Stimulated activated CD8-positive, alpha-beta memory T cell treated with anti-CD3 and anti-CD28 coated beads, Interleukin-4, amount 100 ng/mL, for 48 hours (primary cell): Measurements from ENCODE around the gene NR1D1.
A peak's percentile ranks its signal among the peaks of the same experiment; 100 is the strongest.

Source experiments
- DNase-seq: peaks from one replicate; pipeline ENCODE4 v3.0.0-alpha.2; 2020

NR1D1 gene

GRCh38 chr17:40074871-40075200 lies 25.6 kb downstream of the NR1D1 start:
- no peak for DNase-seq

GRCh38 chr17:40074175-40074512 lies 26.2 kb downstream of the NR1D1 start:
- no peak for DNase-seq

GRCh38 chr17:40073454-40074174 lies 26.8 kb downstream of the NR1D1 start:
- DNase-seq: no peak

GRCh38 chr17:40072735-40073346 lies 27.5 kb downstream of the NR1D1 start:
- DNase-seq: no peak

- no peak for DNase-seq
These were observed 28.2 kb downstream of the NR1D1 start for GRCh38 chr17:40072040-40072734.

DNA sequence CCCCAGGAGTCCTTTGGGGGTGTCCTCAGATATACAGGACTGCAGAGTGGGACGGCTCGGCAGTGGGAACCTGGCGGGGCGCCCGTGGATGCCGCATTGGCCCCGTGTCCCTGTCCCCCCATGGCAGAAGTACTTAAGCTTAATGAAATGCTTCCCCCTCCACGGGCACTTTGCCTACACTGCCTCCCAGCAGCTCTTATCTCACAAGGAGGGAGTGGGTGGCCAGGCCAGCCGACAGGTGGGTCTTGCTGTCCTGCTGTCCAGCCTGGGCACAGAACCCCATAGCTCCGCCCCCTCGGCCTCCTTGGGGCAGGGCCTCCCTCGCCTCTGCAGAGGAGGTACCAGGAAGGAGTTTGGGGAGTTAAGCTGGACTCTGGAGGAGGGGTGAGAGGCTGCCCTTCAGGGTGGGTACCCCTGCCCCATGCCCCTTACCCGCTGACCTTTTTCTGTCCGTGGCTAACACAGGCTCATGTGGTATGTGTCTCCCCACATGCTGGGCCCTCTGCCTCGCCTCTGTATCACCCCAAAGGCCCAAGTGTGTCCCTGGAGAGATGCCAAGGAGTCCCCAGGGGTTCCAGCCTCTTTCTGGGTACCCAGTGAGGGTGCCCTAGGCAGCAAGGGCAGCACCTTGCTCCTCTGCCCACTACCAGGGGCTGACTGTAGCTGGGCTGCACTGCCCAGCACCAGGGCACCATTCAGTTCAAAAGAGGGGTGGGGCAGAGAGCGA lies 28.9 kb downstream of the NR1D1 start:
- DNase-seq: no peak

- no peak for DNase-seq
These were observed 29.6 kb downstream of the NR1D1 start for GRCh38 chr17:40070709-40071312.

DNA sequence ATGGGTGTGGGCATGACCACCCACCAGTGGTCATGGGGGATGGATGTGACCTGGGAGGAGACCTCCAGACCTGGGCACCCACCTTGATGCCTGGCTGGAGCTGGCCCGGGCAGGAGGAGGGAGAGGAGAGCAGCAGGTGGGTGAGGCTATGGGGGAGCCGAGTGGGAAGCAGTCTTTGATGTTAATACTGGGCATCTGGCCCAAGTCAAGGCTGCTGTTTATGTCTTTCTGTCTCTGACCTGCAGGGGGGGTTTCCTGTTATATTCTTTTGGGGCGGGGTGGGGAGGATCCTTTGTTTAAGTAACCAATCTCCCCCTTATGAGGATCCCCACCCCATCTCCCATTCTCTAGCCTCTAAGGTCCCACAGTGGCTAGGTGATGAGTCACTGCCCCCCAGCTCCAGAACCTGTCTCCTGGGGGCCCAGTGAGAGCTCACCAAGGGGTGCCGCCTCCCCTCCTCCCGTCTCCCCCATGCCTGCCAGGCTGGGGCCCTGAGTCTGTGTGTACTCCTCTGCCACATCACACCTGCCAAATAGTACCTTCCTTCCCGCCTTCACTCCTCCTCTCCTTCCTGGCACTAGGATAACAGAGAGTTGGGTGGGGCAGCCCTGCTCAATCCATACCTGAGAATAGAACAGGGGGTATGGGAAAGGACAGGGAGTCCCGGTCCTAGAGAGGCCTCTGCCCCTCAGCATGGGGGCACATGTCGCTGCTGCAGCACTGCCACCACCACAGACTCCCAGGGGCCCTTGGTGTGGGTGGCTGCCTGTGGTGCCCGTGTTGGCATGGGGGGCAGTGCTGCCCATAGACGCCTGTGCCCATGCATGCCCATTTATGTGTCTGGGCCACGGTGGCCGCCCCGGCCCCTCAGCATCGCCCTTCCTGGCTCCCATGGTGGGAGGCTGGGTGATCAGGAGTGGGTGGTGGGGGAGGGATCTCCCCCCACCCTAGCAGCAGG lies 30.4 kb downstream of the NR1D1 start:
- peak; percentile 46 for DNase-seq

- peak; percentile 85 for DNase-seq
These were observed 31.3 kb downstream of the NR1D1 start for GRCh38 chr17:40068917-40069750.

GRCh38 chr17:40068584-40068916 lies 31.8 kb downstream of the NR1D1 start:
- no peak for DNase-seq

DNA sequence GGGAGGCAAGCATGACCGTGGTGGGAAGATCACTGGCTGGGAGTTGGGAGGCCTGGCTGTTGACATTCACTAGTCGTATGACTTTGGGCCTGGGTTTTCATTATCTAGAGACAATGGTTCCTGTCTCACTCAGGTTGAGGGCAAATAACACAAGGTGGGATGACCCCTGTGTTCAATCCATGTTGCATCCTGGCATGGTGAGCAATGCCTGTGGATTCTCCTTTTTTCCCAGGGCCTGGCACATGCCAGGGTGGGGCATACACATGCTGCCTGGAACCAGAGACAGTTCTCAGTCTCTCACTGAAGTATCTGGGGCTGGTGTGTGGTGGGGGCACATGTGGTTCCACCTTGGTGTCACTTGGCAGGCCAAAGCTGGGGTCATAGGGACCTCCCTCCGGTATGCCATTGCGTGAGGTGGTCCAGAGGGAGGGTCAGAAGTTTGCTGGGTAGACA lies 32.2 kb downstream of the NR1D1 start:
- no peak for DNase-seq

- DNase-seq: no peak
These were observed 32.7 kb downstream of the NR1D1 start for GRCh38 chr17:40067710-40068109.

GRCh38 chr17:40065769-40066510 lies 34.4 kb downstream of the NR1D1 start:
- DNase-seq: no peak

DNA sequence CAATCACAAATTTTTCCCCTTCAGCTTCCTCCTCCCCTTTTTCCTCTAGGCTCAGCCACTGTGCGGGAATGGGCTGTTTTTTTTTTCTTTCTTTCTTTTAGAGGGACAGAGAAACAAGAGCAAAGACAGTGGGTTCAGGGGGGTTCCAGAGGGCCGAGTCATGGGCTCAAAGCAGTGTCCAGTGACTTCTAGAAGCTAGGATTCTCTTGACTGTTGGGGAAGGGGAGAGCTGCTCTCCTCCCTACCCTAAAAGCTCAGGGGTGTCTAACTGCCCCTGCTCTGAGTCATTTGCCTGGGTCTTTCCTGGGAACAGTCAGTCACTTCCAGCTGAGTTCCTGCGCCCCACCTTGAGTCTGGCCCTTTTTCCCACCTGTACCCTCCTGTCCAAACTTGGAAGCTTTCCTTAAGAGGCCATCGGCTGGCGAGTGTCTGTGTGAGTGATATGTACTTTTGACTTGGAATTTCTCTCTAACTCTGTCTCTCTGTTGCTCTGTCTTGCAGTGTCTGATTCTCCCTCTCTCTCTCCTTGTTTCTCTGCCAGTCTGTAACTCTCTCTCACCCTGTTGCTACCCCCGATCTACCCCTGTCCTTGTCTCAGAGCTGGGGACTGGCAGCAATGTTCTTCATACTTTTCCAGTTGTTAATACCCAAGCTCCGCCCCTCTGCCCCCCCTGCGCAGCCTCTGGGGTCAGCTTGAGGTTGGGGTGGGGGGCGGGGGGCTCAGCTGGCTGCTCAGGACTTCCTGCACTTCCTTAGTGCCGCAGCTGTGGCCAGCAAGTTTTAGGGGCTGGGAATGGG lies 35.2 kb downstream of the NR1D1 start:
- DNase-seq: no peak

DNA sequence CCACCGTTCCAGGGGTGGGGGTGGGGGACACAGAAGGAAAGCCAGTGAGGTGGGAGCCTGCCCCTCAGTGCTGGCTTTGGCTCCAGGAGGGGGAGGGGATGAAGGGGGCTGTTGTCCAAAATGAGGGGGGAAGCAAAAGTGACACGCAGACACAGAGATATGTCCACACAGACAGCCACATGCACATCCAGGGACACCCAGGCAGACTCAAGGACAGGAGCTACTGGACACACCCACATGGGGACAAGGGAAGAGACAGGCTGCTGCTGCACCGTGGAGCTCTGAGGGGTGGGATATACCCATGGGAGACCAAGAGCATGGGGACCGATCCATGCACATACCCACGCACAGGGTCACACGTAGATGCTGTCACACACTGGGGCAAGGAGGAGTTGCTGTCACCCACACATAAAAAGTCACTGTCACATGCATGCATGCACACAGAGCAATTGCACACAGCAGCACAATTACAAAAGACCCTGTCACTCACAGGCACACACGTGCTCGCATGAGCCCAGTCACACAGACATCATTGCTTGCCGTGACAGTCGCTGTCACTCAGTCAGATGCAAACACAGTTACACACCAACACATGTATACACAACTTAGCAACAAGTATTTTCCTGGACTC lies 36.4 kb downstream of the NR1D1 start:
- DNase-seq: no peak

DNA sequence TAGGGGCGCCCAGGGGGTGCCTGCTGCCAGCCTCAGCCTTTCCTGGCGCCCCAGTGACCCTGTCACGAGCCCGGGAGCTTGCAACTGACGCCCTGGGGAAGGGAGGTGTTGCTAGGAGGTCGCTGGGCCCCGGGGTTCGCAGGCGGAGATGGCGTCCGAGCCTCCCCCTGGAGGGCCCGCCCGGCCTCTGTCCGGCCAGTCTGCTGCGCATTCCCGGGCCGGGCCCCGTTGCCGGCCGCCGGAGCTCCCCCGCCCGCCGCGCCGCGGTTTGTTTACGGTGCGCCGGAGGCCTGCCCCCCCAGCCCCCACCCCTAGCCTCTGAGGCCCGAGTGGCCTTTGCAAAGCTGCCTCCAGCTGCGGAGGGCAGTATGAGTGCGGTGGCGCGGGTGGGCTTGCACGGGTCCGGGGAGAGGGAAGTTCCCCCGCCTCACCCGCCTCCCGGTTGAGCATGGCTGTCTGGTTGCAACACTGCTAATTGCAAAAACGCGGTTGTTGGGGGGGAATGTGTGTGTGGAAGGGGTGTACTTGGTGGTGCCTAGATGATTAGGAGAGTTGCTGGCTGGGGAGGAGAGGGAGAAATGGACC lies 37.1 kb downstream of the NR1D1 start:
- DNase-seq: peak; percentile 44

DNA sequence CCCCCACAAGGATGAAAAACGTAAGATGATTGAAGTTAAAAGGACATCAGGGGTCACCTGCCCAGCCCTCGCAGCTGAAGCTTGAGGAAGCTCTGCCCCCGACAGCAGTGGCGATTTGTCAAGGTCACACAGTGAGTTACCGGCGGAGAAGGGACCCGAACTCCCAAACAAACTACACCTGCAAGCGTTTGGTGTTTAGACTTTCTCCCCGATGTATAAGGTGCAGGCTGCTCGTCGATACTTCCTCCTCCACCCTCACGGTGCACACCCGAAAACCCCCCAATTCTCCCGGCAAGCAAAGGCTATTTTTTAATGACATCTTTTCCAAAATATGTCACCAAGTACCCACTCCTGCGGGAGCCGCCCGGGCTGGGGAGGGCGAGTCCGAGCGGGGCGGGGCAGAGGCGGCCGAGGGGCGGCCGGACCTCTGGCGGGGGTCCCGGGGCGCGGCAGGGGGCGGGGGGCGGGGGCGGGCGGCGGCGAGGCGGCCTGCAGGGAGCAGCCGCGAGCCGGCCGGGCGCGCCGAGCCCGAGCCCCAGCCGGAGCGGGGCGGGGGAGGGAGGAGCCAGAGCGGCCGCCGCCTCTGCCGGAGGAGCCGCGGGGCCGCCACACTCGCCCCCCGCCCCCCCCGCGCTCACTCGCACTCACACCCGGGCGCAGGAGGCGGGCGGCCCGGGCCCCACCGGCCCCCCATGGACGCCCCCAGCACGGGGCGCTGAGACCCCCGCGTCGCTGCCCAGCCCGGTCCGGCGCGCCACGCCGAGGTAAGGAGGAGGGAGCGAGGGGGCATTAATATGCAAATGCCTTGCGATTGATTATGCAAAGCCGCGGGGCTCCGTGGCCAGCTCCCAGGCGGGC lies 37.8 kb downstream of the NR1D1 start, which contains the start of gene THRA:
TSS of gene THRA (plus strand) at position 637 of the 858 bp plus-strand sequence. CDS start 11,524 bp downstream, outside the sequence.
- peak; percentile 70 for DNase-seq
